Loucy (cell line): Measurements from ENCODE around the gene IL13RA1.

Source experiments
- H2AFZ ChIP-seq: fragments of 200-600 bp; sonication (generic); 2 replicates; pipeline ENCODE4 v1.6.0; 2016; ENCODE audit warnings: antibody characterized with exemption, mild to moderate bottlenecking, low read length, moderate library complexity
- H3F3A ChIP-seq: fragments of 200-600 bp; 2 replicates; pipeline ENCODE4 v1.6.0; 2016; ENCODE audit warnings: antibody characterized with exemption, low read depth, mild to moderate bottlenecking
- H3K27me3 ChIP-seq: fragments of 200-600 bp; sonication (generic); 2 replicates; pipeline ENCODE4 v1.6.1; 2014; ENCODE audit warnings: low read length, mild to moderate bottlenecking; ENCODE audit not compliant: insufficient read depth, poor library complexity, severe bottlenecking
- H3K36me3 ChIP-seq: fragments of 200-600 bp; sonication (generic); 2 replicates; pipeline ENCODE4 v1.6.1; 2016; ENCODE audit warnings: low read length; ENCODE audit not compliant: insufficient read depth
- H3K4me1 ChIP-seq: fragments of 200-600 bp; sonication (generic); 2 replicates; pipeline ENCODE4 v1.5.1; 2014; ENCODE audit warnings: low read length, mild to moderate bottlenecking; ENCODE audit not compliant: insufficient read depth, poor library complexity, severe bottlenecking
- H3K4me2 ChIP-seq: fragments of 200-600 bp; sonication (generic); 2 replicates; pipeline ENCODE4 v1.6.0; 2014; ENCODE audit warnings: antibody characterized with exemption, low read length, low read depth, mild to moderate bottlenecking; ENCODE audit not compliant: poor library complexity, severe bottlenecking
- H3K4me3 ChIP-seq: fragments of 200-600 bp; sonication (generic); 2 replicates; pipeline ENCODE4 v1.5.1; 2014; ENCODE audit warnings: low read length, mild to moderate bottlenecking, mixed read lengths; ENCODE audit not compliant: poor library complexity, severe bottlenecking
- H3K79me2 ChIP-seq: fragments of 200-600 bp; sonication (generic); 2 replicates; pipeline ENCODE4 v1.6.1; 2014; ENCODE audit warnings: low read length; ENCODE audit not compliant: insufficient read depth
- H3K9ac ChIP-seq: fragments of 200-600 bp; sonication (generic); 2 replicates; pipeline ENCODE4 v1.6.0; 2014; ENCODE audit warnings: mild to moderate bottlenecking, low read depth, low read length, moderate library complexity; ENCODE audit not compliant: poor library complexity, severe bottlenecking
- H3K9me2 ChIP-seq: fragments of 200-600 bp; sonication (generic); replicated peaks from 2 replicates; pipeline ENCODE4 v1.6.1; 2016; ENCODE audit warnings: low read depth, low read length, mixed read lengths
- H3K9me3 ChIP-seq: fragments of 200-600 bp; sonication (generic); 2 replicates; pipeline ENCODE4 v1.6.1; 2014; ENCODE audit warnings: mild to moderate bottlenecking, antibody characterized with exemption, low read length, low read depth; ENCODE audit not compliant: insufficient read depth
- H4K20me1 ChIP-seq: fragments of 200-600 bp; sonication (generic); 2 replicates; pipeline ENCODE4 v1.6.0; 2014; ENCODE audit warnings: antibody characterized with exemption, low read length, mild to moderate bottlenecking; ENCODE audit not compliant: insufficient read depth, poor library complexity, severe bottlenecking
- EZH2phosphoT487 ChIP-seq: fragments of 200-600 bp; IDR thresholded peaks from 2 replicates; pipeline ENCODE4 v1.6.1; 2018; ENCODE audit warnings: antibody characterized with exemption, mild to moderate bottlenecking, moderate library complexity, borderline replicate concordance
- TF ChIP-seq, protein P1 (sequence below): fragments of 200-600 bp; sonication (generic); conservative IDR thresholded peaks from 2 replicates; pipeline ENCODE4 v1.5.1; 2014; ENCODE audit warnings: mild to moderate bottlenecking, antibody characterized with exemption, low read length

IL13RA1 gene

DNA sequence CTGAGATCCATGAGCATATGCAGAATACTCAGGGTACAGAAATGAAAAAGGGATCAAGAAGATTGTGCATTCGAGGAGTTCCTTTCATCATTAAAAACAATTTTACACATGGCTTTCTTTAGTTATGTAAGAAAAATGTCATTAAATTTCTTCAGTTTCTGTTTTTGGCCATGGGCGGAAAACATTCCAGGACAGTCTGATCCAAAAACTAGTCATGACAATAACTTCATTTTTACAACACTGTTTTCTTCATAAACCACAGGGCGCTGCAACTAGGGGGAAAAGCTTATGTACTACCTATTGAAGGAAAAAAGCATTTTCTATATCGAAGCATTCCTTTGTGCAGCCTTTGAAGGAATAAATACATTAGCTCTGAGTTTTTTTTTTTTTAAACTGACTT, 28.2 kb downstream of the IL13RA1 start:
- H3K4me1 ChIP-seq: no peaks in the 10 kb centered on the region
- no peak overlapping the region for H3K4me3 ChIP-seq
- H3K36me3 ChIP-seq: no peaks in the 10 kb centered on the region
- TF ChIP-seq, protein P1, sequence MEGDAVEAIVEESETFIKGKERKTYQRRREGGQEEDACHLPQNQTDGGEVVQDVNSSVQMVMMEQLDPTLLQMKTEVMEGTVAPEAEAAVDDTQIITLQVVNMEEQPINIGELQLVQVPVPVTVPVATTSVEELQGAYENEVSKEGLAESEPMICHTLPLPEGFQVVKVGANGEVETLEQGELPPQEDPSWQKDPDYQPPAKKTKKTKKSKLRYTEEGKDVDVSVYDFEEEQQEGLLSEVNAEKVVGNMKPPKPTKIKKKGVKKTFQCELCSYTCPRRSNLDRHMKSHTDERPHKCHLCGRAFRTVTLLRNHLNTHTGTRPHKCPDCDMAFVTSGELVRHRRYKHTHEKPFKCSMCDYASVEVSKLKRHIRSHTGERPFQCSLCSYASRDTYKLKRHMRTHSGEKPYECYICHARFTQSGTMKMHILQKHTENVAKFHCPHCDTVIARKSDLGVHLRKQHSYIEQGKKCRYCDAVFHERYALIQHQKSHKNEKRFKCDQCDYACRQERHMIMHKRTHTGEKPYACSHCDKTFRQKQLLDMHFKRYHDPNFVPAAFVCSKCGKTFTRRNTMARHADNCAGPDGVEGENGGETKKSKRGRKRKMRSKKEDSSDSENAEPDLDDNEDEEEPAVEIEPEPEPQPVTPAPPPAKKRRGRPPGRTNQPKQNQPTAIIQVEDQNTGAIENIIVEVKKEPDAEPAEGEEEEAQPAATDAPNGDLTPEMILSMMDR: no peak
- no peak for TF ChIP-seq EZH2phosphoT487
- no peaks in the 10 kb centered on the region for H3F3A ChIP-seq
- H3K9me3 ChIP-seq: no peaks in the 10 kb centered on the region
- H2AFZ ChIP-seq: no peak overlapping the region
- H3K9me2 ChIP-seq: no peaks in the 10 kb centered on the region
- H4K20me1 ChIP-seq: no peaks in the 10 kb centered on the region
- H3K4me2 ChIP-seq: no peak overlapping the region
- no peaks in the 10 kb centered on the region for H3K27me3 ChIP-seq
- H3K79me2 ChIP-seq: no peaks in the 10 kb centered on the region
- no peak overlapping the region for H3K9ac ChIP-seq

DNA sequence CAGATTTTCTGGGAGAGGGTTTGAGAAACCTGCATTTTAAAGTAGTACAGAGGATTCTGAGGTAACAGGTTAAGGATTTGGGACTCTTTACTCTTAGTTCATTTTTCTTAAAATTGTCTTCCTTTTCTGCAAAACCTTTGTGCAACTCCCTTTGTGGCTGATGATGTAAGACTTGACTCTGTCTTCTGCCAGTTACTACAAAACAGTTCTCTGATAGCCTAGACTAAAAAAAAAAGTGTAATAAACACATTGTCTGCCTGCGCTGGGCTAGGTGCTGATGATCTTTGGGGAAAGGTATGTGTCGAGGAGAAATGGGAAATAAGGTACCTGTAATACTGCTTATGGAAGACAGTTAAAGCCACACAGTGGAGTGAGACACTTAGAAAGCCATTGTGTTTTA, 28.7 kb downstream of the IL13RA1 start:
- no peaks in the 10 kb centered on the region for H3F3A ChIP-seq
- H4K20me1 ChIP-seq: no peaks in the 10 kb centered on the region
- H3K79me2 ChIP-seq: no peaks in the 10 kb centered on the region
- H3K9me2 ChIP-seq: no peaks in the 10 kb centered on the region
- no peaks in the 10 kb centered on the region for H3K4me1 ChIP-seq
- H2AFZ ChIP-seq: no peak overlapping the region
- no peaks in the 10 kb centered on the region for H3K27me3 ChIP-seq
- no peak overlapping the region for H3K4me3 ChIP-seq
- no peaks in the 10 kb centered on the region for H3K36me3 ChIP-seq
- no peak overlapping the region for H3K9ac ChIP-seq
- H3K9me3 ChIP-seq: no peaks in the 10 kb centered on the region
- TF ChIP-seq, protein P1: no peak
- TF ChIP-seq EZH2phosphoT487: no peak
- no peak overlapping the region for H3K4me2 ChIP-seq

DNA sequence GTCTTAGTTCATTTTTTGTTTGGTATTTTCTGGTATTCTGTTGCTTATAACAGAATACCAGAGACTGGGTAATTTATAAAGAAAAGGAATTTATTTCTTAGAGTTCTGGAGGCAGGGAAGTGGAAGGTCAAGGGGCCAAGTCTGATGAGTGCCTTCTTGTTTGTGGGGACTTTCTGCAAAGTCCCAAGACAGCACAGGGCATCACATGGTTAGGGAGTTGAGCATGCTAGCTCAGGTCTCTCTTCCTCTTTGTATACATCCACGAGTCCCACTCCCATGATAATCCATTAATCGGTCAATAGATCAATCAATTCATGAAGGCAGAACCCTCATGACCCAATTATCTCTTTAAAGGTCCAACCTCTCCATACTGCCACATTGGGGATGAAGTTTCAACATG, 31.1 kb downstream of the IL13RA1 start:
- no peaks in the 10 kb centered on the region for H3F3A ChIP-seq
- H3K79me2 ChIP-seq: no peaks in the 10 kb centered on the region
- H3K9ac ChIP-seq: no peak overlapping the region

More for the DNA sequence above, 31.1 kb downstream of the IL13RA1 start:
- no peaks in the 10 kb centered on the region for H3K4me1 ChIP-seq
- no peaks in the 10 kb centered on the region for H3K9me2 ChIP-seq
- H3K4me3 ChIP-seq: no peak overlapping the region
- H3K27me3 ChIP-seq: no peaks in the 10 kb centered on the region
- H4K20me1 ChIP-seq: no peaks in the 10 kb centered on the region
- TF ChIP-seq EZH2phosphoT487: no peak
- TF ChIP-seq, protein P1: no peak
- no peaks in the 10 kb centered on the region for H3K36me3 ChIP-seq
- no peak overlapping the region for H3K4me2 ChIP-seq
- H2AFZ ChIP-seq: no peak overlapping the region
- no peaks in the 10 kb centered on the region for H3K9me3 ChIP-seq
